Caco-2 (cell line): Measurements from ENCODE around the gene FGF12. TPM values are rescaled to one million over a fixed set of nuclear protein-coding genes. Genes with fewer than 3 reads are reported as not detected.

Source experiments
- BruUV-seq: library from RNA; stranded (reverse); fragments of 400-500 nt; replicated peaks from 2 replicates; lab custom pipeline; 2021; lab: Mats Ljungman, UMichigan
- CTCF ChIA-PET: fragments of 300-600 bp; sonication (Branson Sonifier 250); formaldehyde crosslinking; loops from one replicate; lab custom pipeline; 2022; ENCODE audit warnings: antibody characterized with exemption; lab: Charles Lee
- POLR2A ChIA-PET: fragments of 300-600 bp; sonication (Branson Sonifier 250); formaldehyde crosslinking; loops from one replicate; lab custom pipeline; 2022; ENCODE audit warnings: antibody characterized with exemption; lab: Charles Lee
- DNase-seq, 2 experiments: peaks; one replicate each; pipeline versions ENCODE4 v3.0.0 to v3.0.0-alpha.2; 2020 to 2022
- H3K27me3 ChIP-seq: replicated peaks from 2 replicates; pipeline ENCODE4 v1.6.0; 2011; ENCODE audit warnings: low read length; ENCODE audit not compliant: control insufficient read depth, insufficient read depth
- H3K36me3 ChIP-seq: 2 replicates; pipeline ENCODE4 v1.5.1; 2011; ENCODE audit warnings: low read length; ENCODE audit not compliant: control insufficient read depth, insufficient read depth
- H3K4me1 ChIP-seq: fragments of 250-450 bp; sonication (Bioruptor Pico); 2 replicates; pipeline ENCODE4 v1.5.1; 2020; ENCODE audit warnings: mild to moderate bottlenecking
- H3K4me3 ChIP-seq: 2 replicates; pipeline ENCODE4 v1.5.1; 2011; ENCODE audit warnings: low read depth, mild to moderate bottlenecking, control low read depth, low read length
- H3K9me3 ChIP-seq: fragments of 250-450 bp; sonication (Bioruptor Pico); 2 replicates; pipeline ENCODE4 v1.5.1; 2020; ENCODE audit warnings: mild to moderate bottlenecking, moderate library complexity
- H3K27ac Mint-ChIP-seq: one replicate; pipeline ENCODE4 v1.8.0; 2022; ENCODE audit warnings: mixed read lengths; ENCODE audit not compliant: unreplicated experiment
- H3K27me3 Mint-ChIP-seq: one replicate; pipeline ENCODE4 v1.8.0; 2022; ENCODE audit warnings: mixed read lengths; ENCODE audit not compliant: insufficient read depth, unreplicated experiment
- H3K36me3 Mint-ChIP-seq: one replicate; pipeline ENCODE4 v1.8.0; 2022; ENCODE audit warnings: mild to moderate bottlenecking, mixed read lengths; ENCODE audit not compliant: insufficient read depth, unreplicated experiment
- H3K4me1 Mint-ChIP-seq: one replicate; pipeline ENCODE4 v1.8.0; 2022; ENCODE audit warnings: low read depth, mixed read lengths; ENCODE audit not compliant: unreplicated experiment
- H3K4me3 Mint-ChIP-seq: one replicate; pipeline ENCODE4 v1.8.0; 2022; ENCODE audit warnings: mild to moderate bottlenecking, moderate library complexity, mixed read lengths; ENCODE audit not compliant: unreplicated experiment
- H3K9me3 Mint-ChIP-seq: one replicate; pipeline ENCODE4 v1.8.0; 2022; ENCODE audit warnings: mixed read lengths; ENCODE audit not compliant: unreplicated experiment
- CTCF ChIP-seq, 2 experiments: fragments of 200-600 bp in 1 of 2; IDR thresholded peaks; 1 replicate in 1 of 2; 2 replicates in 1 of 2; pipeline versions ENCODE4 v1.5.1 to v1.8.0; 2011 to 2022; ENCODE audit warnings: antibody characterized with exemption in 1 of 2, control low read depth in 1 of 2, inconsistent platforms in 1 of 2, low read depth in 1 of 2, low read length in 1 of 2, mild to moderate bottlenecking in 1 of 2, moderate library complexity in 1 of 2; ENCODE audit not compliant: insufficient read depth in 1 of 2, severe bottlenecking in 1 of 2, unreplicated experiment in 1 of 2
- intact Hi-C: fragments of 100-400 bp; cut with micrococcal nuclease; formaldehyde crosslinking; loops from one replicate; pipeline ENCODE4 v1.10.0; 2022; ENCODE audit not compliant: unreplicated experiment
- total RNA-seq: library from RNA; stranded (reverse); gene quantifications from 2 replicates; pipeline ENCODE4 v1.2.3, GENCODE V29; 2022

The FGF12 gene
- total RNA-seq, 1 experiment from 2014 or later = 0.41 TPM

GRCh38 chr3:192171213-192171612 lies 556.1 kb downstream of the FGF12 start:
- peaks cover 10% of the 10 kb centered on the region for H3K9me3 Mint-ChIP-seq
- TF ChIP-seq CTCF (IDR thresholded peaks at IDR 0.05; ENCODE audit: insufficient read depth in 1 of 2, low read depth in 1 of 2, low read length in 1 of 2, severe bottlenecking in 1 of 2, unreplicated experiment in 1 of 2) = no peak
- no peak for DNase-seq
- intact Hi-C loops = no loop called here
- no peaks in the 10 kb centered on the region for H3K27me3 Mint-ChIP-seq
- H3K36me3 Mint-ChIP-seq = peaks cover 6% of the 10 kb centered on the region
- H3K4me1 ChIP-seq = peaks cover 21% of the 10 kb centered on the region
- no TSS peak for BruUV-seq
- H3K4me3 ChIP-seq = no peak overlapping the region
- no peaks in the 10 kb centered on the region for H3K36me3 ChIP-seq
- peak overlapping the region; percentile 83 for H3K27ac Mint-ChIP-seq
- H3K4me3 Mint-ChIP-seq = no peak overlapping the region
- peaks cover 6% of the 10 kb centered on the region for H3K4me1 Mint-ChIP-seq
- H3K27me3 ChIP-seq = no peaks in the 10 kb centered on the region
- ChIA-PET POLR2A (no interaction called here), CTCF (no interaction called here)
- H3K9me3 ChIP-seq = no peaks in the 10 kb centered on the region

- ChIA-PET POLR2A (no interaction called here), CTCF (no interaction called here)
- H3K36me3 ChIP-seq = no peaks in the 10 kb centered on the region
- BruUV-seq = no TSS peak
- no peaks in the 10 kb centered on the region for H3K27me3 ChIP-seq
- peak overlapping the region; percentile 83 for H3K27ac Mint-ChIP-seq
- H3K4me1 Mint-ChIP-seq = peaks cover 6% of the 10 kb centered on the region
- no peak for DNase-seq
- no peaks in the 10 kb centered on the region for H3K9me3 ChIP-seq
- H3K4me1 ChIP-seq = peaks cover 21% of the 10 kb centered on the region
- H3K27me3 Mint-ChIP-seq = no peaks in the 10 kb centered on the region
- no peak overlapping the region for H3K4me3 ChIP-seq
- TF ChIP-seq CTCF (IDR thresholded peaks at IDR 0.05; ENCODE audit: insufficient read depth in 1 of 2, low read depth in 1 of 2, low read length in 1 of 2, severe bottlenecking in 1 of 2, unreplicated experiment in 1 of 2) = no peak
- peak overlapping the region; percentile 27 for H3K4me3 Mint-ChIP-seq
- H3K9me3 Mint-ChIP-seq = peaks cover 4% of the 10 kb centered on the region
- H3K36me3 Mint-ChIP-seq = peaks cover 3% of the 10 kb centered on the region
- intact Hi-C loops = loop anchor here (1.0 kb wide), 1 partner anchor 90 kb away; no protein-coding TSS in a partner anchor
Observed at GRCh38 chr3:192170659-192171058, 556.7 kb downstream of the FGF12 start.

GRCh38 chr3:192170031-192170430 lies 557.3 kb downstream of the FGF12 start:
- H3K4me3 Mint-ChIP-seq = peak overlapping the region; percentile 27
- peak overlapping the region; percentile 83 for H3K27ac Mint-ChIP-seq
- no peaks in the 10 kb centered on the region for H3K9me3 Mint-ChIP-seq
- no TSS peak for BruUV-seq
- DNase-seq = peak in 1 of 2 experiments; percentile 26
- POLR2A ChIA-PET = no interaction called here
- intact Hi-C loops = loop anchor here (1.0 kb wide), 1 partner anchor 90 kb away; no protein-coding TSS in a partner anchor
- no peaks in the 10 kb centered on the region for H3K27me3 Mint-ChIP-seq
- no peaks in the 10 kb centered on the region for H3K36me3 Mint-ChIP-seq
- Histone ChIP-seq H3K9me3 (no peaks in the 10 kb centered on the region), H3K27me3 (no peaks in the 10 kb centered on the region), H3K4me1 (peaks cover 21% of the 10 kb centered on the region), H3K36me3 (no peaks in the 10 kb centered on the region), H3K4me3 (no peak overlapping the region)
- no peak for TF ChIP-seq CTCF (IDR thresholded peaks at IDR 0.05; ENCODE audit: insufficient read depth in 1 of 2, low read depth in 1 of 2, low read length in 1 of 2, severe bottlenecking in 1 of 2, unreplicated experiment in 1 of 2)
- CTCF ChIA-PET = no interaction called here
- peaks cover 6% of the 10 kb centered on the region for H3K4me1 Mint-ChIP-seq
